ENCODE data around the gene C2orf74.

- TF ChIP-seq EZH2 (IDR thresholded peaks at IDR 0.05; ENCODE audit: low read length): no peak
- no peak for TF ChIP-seq CTCF (optimal IDR thresholded peaks at IDR 0.05 in 1 of 3, IDR thresholded peaks at IDR 0.05 in 1 of 3, conservative IDR thresholded peaks at IDR 0.05 in 1 of 3; ENCODE audit: extremely low read depth in 1 of 3, insufficient read depth in 2 of 3, low read length in 3 of 3)
Observed at GRCh38 chr2:61167579-61167978, 5.6 kb downstream of the C2orf74 start.
